Ishikawa (cell line): ENCODE data around the gene PEX5.

ENCODE experiments used
- CEBPB ChIP-seq: IDR thresholded peaks from 2 replicates; pipeline ENCODE4 v1.6.1; 2012
- CREB1 ChIP-seq: IDR thresholded peaks from 2 replicates; pipeline ENCODE4 v1.6.1; 2012; ENCODE audit warnings: low read depth
- EGR1 ChIP-seq: IDR thresholded peaks from 2 replicates; pipeline ENCODE4 v1.6.1; 2012
- EP300 ChIP-seq: IDR thresholded peaks from 2 replicates; pipeline ENCODE4 v1.6.1; 2012; ENCODE audit warnings: borderline replicate concordance
- FOXM1 ChIP-seq: IDR thresholded peaks from 2 replicates; pipeline ENCODE4 v1.6.1; 2012; ENCODE audit warnings: low read depth, borderline replicate concordance
- MAX ChIP-seq: IDR thresholded peaks from 2 replicates; pipeline ENCODE4 v1.6.1; 2012
- NFIC ChIP-seq: IDR thresholded peaks from 2 replicates; pipeline ENCODE4 v1.6.1; 2012
- RAD21 ChIP-seq: IDR thresholded peaks from 2 replicates; pipeline ENCODE4 v1.6.1; 2012; ENCODE audit warnings: low read depth
- REST ChIP-seq: IDR thresholded peaks from 2 replicates; pipeline ENCODE4 v1.6.1; 2012; ENCODE audit warnings: low read depth, mild to moderate bottlenecking
- TAF1 ChIP-seq: IDR thresholded peaks from 2 replicates; pipeline ENCODE4 v1.6.1; 2012; ENCODE audit warnings: low read depth, mild to moderate bottlenecking
- TCF12 ChIP-seq: IDR thresholded peaks from 2 replicates; pipeline ENCODE4 v1.6.1; 2012; ENCODE audit warnings: low read depth
- TEAD4 ChIP-seq: IDR thresholded peaks from 2 replicates; pipeline ENCODE4 v1.6.1; 2012
- USF1 ChIP-seq: IDR thresholded peaks from 2 replicates; pipeline ENCODE4 v1.6.1; 2012
- YY1 ChIP-seq: IDR thresholded peaks from 2 replicates; pipeline ENCODE4 v1.6.1; 2012; ENCODE audit warnings: low read depth
- ZBTB7A ChIP-seq: IDR thresholded peaks from 2 replicates; pipeline ENCODE4 v1.6.1; 2012; ENCODE audit warnings: low read depth

The PEX5 gene

GRCh38 chr12:7217475-7218069 lies 28.1 kb downstream of the PEX5 start:
- TF ChIP-seq REST (no peak), TAF1 (no peak), ZBTB7A (no peak)

- TF ChIP-seq EGR1 (no peak), RAD21 (peak; percentile 100)
Observed at GRCh38 chr12:7219599-7220243, 30.2 kb downstream of the PEX5 start.

- TF ChIP-seq TAF1: no peak
- TF ChIP-seq RAD21: no peak
- no peak for TF ChIP-seq MAX
Observed at GRCh38 chr12:7221486-7221885, 32.0 kb downstream of the PEX5 start.

- TF ChIP-seq YY1 (no peak), NFIC (no peak), TCF12 (no peak)
Observed at GRCh38 chr12:7229741-7230140, 40.3 kb downstream of the PEX5 start.

GRCh38 chr12:7241404-7242005 lies 52.0 kb downstream of the PEX5 start:
- TF ChIP-seq CEBPB (no peak), NFIC (no peak), YY1 (no peak), TCF12 (no peak), REST (no peak), TEAD4 (no peak), TAF1 (no peak), ZBTB7A (no peak), RAD21 (no peak), FOXM1 (no peak), EP300 (no peak), EGR1 (no peak), CREB1 (no peak)

GRCh38 chr12:7242176-7243101 lies 53.0 kb downstream of the PEX5 start:
- TF ChIP-seq EGR1 (no peak), TEAD4 (no peak), ZBTB7A (no peak), TCF12 (no peak), FOXM1 (no peak), EP300 (no peak), REST (no peak), TAF1 (no peak), NFIC (no peak), CEBPB (no peak), MAX (no peak), RAD21 (no peak), CREB1 (no peak), YY1 (no peak), USF1 (no peak)
